Measurements from ENCODE around the gene ITPKC. TPM values are rescaled to one million over a fixed set of nuclear protein-coding genes. Genes with fewer than 3 reads are reported as not detected.

The ITPKC gene
- total and polyA plus RNA-seq, 10 of the 15 experiments (the other 5 are each of a cell fraction or from before 2014, with no cell fraction given) = 0.03 to 6.4 (median 3.5) TPM

- WGBS (ENCODE audit: insufficient coverage, insufficient replicate concordance, low lambda C conversion rate, missing lambda C conversion rate) = 97% methylated on average over 23 of the region's 24 CpGs
- Histone ChIP-seq H3K36me3 (ENCODE audit: control insufficient read depth in 2 of 2, insufficient read depth in 2 of 2, low read length in 1 of 2) (peaks cover 3 to 6% of the 10 kb centered on the region in 2 experiments), H3K27me3 (replicated peaks in 1 of 2; ENCODE audit: control insufficient read depth in 2 of 2, insufficient read depth in 2 of 2, low read length in 1 of 2) (no peaks in the 10 kb centered on the region), H3K27ac (ENCODE audit: control insufficient read depth, insufficient read depth) (no peak overlapping the region), H3K4me1 (ENCODE audit: control insufficient read depth, insufficient read depth, low read length) (no peaks in the 10 kb centered on the region), H3K9me3 (replicated peaks; ENCODE audit: control insufficient read depth, insufficient read depth, low read length) (no peaks in the 10 kb centered on the region), H3K4me3 (no peak overlapping the region), H4K20me1 (ENCODE audit: control insufficient read depth, insufficient read depth) (no peaks in the 10 kb centered on the region), H3K9ac (ENCODE audit: control insufficient read depth, insufficient read depth, low read length) (no peak overlapping the region), H3K4me2 (ENCODE audit: control insufficient read depth, insufficient read depth) (no peak overlapping the region), H2AFZ (ENCODE audit: control insufficient read depth, low read depth, low read length) (no peak overlapping the region), H3K79me2 (ENCODE audit: control insufficient read depth, insufficient read depth, low read length) (no peaks in the 10 kb centered on the region)
- ChIA-PET RAD21 (ENCODE audit: unreplicated experiment) (no interaction called here), SMC1A (ENCODE audit: uncharacterized antibody, unreplicated experiment) (no interaction called here), CTCF (no interaction called here), POLR2A (no interaction called here)
- in situ Hi-C loops (cut with MboI) = no loop called here
- DNase-seq (ENCODE audit: low read depth, low spot score) = no peak
- TF ChIP-seq STAT3 (IDR thresholded peaks at IDR 0.05; ENCODE audit: low read depth, low read length) (no peak), RB1 (IDR thresholded peaks at IDR 0.05; ENCODE audit: borderline replicate concordance) (no peak), PML (IDR thresholded peaks at IDR 0.05; ENCODE audit: low read length) (no peak), ATF3 (IDR thresholded peaks at IDR 0.05; ENCODE audit: borderline replicate concordance, extremely low read depth, low read depth, low read length) (no peak), TARDBP (IDR thresholded peaks at IDR 0.05; ENCODE audit: borderline replicate concordance) (no peak), NR2C1 (IDR thresholded peaks at IDR 0.05) (no peak), CBX5 (IDR thresholded peaks at IDR 0.05; ENCODE audit: low read depth) (no peak), TBL1XR1 (IDR thresholded peaks at IDR 0.05; ENCODE audit: low read depth, low read length) (no peak), SUPT20H (IDR thresholded peaks at IDR 0.05; ENCODE audit: borderline replicate concordance, control insufficient read depth, low read depth, low read length) (no peak), TAF1 (IDR thresholded peaks at IDR 0.05; ENCODE audit: borderline replicate concordance, low read depth, low read length) (no peak), RAD51 (IDR thresholded peaks at IDR 0.05) (no peak), KAT2A (conservative IDR thresholded peaks at IDR 0.05; ENCODE audit: control insufficient read depth, low read depth, low read length) (no peak)
- TF ChIP-seq, protein P1, sequence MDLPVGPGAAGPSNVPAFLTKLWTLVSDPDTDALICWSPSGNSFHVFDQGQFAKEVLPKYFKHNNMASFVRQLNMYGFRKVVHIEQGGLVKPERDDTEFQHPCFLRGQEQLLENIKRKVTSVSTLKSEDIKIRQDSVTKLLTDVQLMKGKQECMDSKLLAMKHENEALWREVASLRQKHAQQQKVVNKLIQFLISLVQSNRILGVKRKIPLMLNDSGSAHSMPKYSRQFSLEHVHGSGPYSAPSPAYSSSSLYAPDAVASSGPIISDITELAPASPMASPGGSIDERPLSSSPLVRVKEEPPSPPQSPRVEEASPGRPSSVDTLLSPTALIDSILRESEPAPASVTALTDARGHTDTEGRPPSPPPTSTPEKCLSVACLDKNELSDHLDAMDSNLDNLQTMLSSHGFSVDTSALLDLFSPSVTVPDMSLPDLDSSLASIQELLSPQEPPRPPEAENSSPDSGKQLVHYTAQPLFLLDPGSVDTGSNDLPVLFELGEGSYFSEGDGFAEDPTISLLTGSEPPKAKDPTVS (IDR thresholded peaks at IDR 0.05; ENCODE audit: low read depth, low read length) = no peak
- no TSS peak for BruUV-seq (replicated peaks)
- ATAC-seq = no peak
- intact Hi-C loops (cut with micrococcal nuclease; ENCODE audit: unreplicated experiment) = no loop called here
- no peak for FAIRE-seq
Measured at GRCh38 chr19:40703029-40703755, 13.7 kb upstream of the ITPKC start.

Data from GM12878 (cell line).